ENCODE measurements around the gene ACOT6.
"Not testable (repeated sequence)": the region's sequence is repeated elsewhere in the genome, so short reads cannot be mapped to it uniquely, and the experiment has no call there.

Gene ACOT6

GRCh38 chr14:73645248-73645610 lies 32.9 kb downstream of the ACOT6 start:
- no peak for DNase-seq (ENCODE audit: low read depth, low spot score)

- DNase-seq (ENCODE audit: low read depth, low spot score) = no peak
These were observed 38.7 kb downstream of the ACOT6 start for GRCh38 chr14:73651005-73651404.

- no peak for DNase-seq (ENCODE audit: low read depth, low spot score)
These were observed 43.5 kb downstream of the ACOT6 start for GRCh38 chr14:73655851-73656250.

- not testable (repeated sequence) for DNase-seq (ENCODE audit: low read depth, low spot score)
These were observed 46.9 kb downstream of the ACOT6 start for GRCh38 chr14:73659202-73659601.

- DNase-seq (ENCODE audit: low read depth, low spot score) = no peak
These were observed 48.2 kb downstream of the ACOT6 start for GRCh38 chr14:73660511-73660910.

- DNase-seq (ENCODE audit: low read depth, low spot score) = no peak
These were observed 49.6 kb downstream of the ACOT6 start for GRCh38 chr14:73661872-73662271.

GRCh38 chr14:73662487-73662943 lies 50.2 kb downstream of the ACOT6 start:
- DNase-seq (ENCODE audit: low read depth, low spot score) = no peak

- DNase-seq (ENCODE audit: low read depth, low spot score) = no peak
These were observed 51.4 kb downstream of the ACOT6 start for GRCh38 chr14:73663548-73664212.

- no peak for DNase-seq (ENCODE audit: low read depth, low spot score)
These were observed 52.8 kb downstream of the ACOT6 start for GRCh38 chr14:73665130-73665529.

- DNase-seq (ENCODE audit: low read depth, low spot score) = no peak
These were observed 54.3 kb downstream of the ACOT6 start for GRCh38 chr14:73666583-73666982.

GRCh38 chr14:73667854-73668253 lies 55.5 kb downstream of the ACOT6 start:
- DNase-seq (ENCODE audit: low read depth, low spot score) = no peak

Measured in activated CD4-positive, CD25-positive, alpha-beta regulatory T cell treated with anti-CD3 and anti-CD28 coated beads, Interleukin-2, amount 50 U/mL, for 16 hours (primary cell).